Measurements from ENCODE around the gene RPS18.

The RPS18 gene

DNA sequence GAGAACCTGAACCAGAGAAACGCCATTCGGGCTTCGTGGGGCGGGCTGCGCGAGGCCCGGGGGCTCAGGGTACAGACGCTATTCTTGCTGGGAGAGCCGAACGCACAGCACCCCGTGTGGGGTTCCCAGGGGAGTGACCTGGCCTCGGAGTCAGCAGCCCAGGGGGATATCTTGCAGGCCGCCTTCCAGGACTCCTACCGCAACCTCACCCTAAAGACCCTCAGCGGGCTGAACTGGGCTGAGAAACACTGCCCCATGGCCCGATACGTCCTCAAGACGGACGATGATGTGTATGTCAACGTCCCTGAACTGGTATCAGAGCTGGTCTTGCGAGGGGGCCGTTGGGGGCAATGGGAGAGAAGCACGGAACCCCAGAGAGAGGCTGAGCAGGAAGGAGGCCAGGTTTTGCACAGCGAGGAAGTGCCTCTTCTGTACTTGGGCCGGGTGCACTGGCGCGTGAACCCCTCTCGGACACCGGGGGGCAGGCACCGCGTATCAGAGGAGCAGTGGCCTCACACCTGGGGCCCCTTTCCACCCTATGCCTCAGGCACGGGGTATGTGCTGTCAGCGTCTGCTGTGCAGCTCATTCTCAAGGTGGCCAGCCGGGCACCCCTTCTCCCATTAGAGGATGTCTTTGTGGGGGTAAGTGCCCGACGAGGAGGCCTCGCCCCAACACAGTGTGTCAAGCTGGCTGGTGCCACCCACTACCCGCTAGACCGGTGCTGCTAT is 6.0 kb downstream of the RPS18 start:
- TF ChIP-seq, protein P1, sequence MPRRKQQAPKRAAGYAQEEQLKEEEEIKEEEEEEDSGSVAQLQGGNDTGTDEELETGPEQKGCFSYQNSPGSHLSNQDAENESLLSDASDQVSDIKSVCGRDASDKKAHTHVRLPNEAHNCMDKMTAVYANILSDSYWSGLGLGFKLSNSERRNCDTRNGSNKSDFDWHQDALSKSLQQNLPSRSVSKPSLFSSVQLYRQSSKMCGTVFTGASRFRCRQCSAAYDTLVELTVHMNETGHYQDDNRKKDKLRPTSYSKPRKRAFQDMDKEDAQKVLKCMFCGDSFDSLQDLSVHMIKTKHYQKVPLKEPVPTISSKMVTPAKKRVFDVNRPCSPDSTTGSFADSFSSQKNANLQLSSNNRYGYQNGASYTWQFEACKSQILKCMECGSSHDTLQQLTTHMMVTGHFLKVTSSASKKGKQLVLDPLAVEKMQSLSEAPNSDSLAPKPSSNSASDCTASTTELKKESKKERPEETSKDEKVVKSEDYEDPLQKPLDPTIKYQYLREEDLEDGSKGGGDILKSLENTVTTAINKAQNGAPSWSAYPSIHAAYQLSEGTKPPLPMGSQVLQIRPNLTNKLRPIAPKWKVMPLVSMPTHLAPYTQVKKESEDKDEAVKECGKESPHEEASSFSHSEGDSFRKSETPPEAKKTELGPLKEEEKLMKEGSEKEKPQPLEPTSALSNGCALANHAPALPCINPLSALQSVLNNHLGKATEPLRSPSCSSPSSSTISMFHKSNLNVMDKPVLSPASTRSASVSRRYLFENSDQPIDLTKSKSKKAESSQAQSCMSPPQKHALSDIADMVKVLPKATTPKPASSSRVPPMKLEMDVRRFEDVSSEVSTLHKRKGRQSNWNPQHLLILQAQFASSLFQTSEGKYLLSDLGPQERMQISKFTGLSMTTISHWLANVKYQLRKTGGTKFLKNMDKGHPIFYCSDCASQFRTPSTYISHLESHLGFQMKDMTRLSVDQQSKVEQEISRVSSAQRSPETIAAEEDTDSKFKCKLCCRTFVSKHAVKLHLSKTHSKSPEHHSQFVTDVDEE (CRISPR knock-in tag; IDR thresholded peaks at IDR 0.05): no peak
- TF ChIP-seq, protein P2, sequence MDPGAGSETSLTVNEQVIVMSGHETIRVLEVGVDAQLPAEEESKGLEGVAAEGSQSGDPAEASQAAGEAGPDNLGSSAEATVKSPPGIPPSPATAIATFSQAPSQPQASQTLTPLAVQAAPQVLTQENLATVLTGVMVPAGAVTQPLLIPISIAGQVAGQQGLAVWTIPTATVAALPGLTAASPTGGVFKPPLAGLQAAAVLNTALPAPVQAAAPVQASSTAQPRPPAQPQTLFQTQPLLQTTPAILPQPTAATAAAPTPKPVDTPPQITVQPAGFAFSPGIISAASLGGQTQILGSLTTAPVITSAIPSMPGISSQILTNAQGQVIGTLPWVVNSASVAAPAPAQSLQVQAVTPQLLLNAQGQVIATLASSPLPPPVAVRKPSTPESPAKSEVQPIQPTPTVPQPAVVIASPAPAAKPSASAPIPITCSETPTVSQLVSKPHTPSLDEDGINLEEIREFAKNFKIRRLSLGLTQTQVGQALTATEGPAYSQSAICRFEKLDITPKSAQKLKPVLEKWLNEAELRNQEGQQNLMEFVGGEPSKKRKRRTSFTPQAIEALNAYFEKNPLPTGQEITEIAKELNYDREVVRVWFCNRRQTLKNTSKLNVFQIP (CRISPR knock-in tag; IDR thresholded peaks at IDR 0.05; ENCODE audit: borderline replicate concordance, low read depth): no peak
- TF ChIP-seq ZFP30 (CRISPR knock-in tag; IDR thresholded peaks at IDR 0.05) (no peak), TOX (CRISPR knock-in tag; IDR thresholded peaks at IDR 0.05; ENCODE audit: borderline replicate concordance) (no peak), SNAI2 (CRISPR knock-in tag; IDR thresholded peaks at IDR 0.05) (no peak), ESRRG (CRISPR knock-in tag; IDR thresholded peaks at IDR 0.05) (no peak), ZFP3 (CRISPR knock-in tag; IDR thresholded peaks at IDR 0.05) (no peak)
- peak; percentile 15 for ATAC-seq

DNA sequence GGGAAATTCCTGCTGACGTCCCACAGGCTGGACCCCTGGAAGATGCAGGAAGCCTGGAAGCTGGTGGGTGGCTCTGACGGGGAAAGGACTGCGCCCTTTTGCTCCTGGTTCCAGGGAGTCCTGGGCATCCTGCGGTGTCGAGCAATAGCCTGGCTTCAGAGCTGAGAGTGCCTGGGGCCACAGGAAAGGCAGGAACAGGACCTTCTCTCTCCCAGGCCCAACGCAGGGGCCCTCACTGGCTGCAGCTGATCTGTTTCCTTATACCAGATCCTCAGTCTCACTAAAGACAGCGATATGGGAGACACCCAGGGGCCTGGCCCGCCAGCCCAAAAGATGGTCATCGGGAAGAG is 6.5 kb downstream of the RPS18 start:
- TF ChIP-seq ISL1 (CRISPR knock-in tag; IDR thresholded peaks at IDR 0.05) (no peak), ZFP30 (CRISPR knock-in tag; IDR thresholded peaks at IDR 0.05) (no peak), RARB (CRISPR knock-in tag; IDR thresholded peaks at IDR 0.05) (no peak), TCF4 (CRISPR knock-in tag; IDR thresholded peaks at IDR 0.05; ENCODE audit: borderline replicate concordance) (no peak), ARNTL (CRISPR knock-in tag; IDR thresholded peaks at IDR 0.05; ENCODE audit: borderline replicate concordance, low read depth) (no peak), TOX (CRISPR knock-in tag; IDR thresholded peaks at IDR 0.05; ENCODE audit: borderline replicate concordance) (no peak)
- TF ChIP-seq, protein P3, sequence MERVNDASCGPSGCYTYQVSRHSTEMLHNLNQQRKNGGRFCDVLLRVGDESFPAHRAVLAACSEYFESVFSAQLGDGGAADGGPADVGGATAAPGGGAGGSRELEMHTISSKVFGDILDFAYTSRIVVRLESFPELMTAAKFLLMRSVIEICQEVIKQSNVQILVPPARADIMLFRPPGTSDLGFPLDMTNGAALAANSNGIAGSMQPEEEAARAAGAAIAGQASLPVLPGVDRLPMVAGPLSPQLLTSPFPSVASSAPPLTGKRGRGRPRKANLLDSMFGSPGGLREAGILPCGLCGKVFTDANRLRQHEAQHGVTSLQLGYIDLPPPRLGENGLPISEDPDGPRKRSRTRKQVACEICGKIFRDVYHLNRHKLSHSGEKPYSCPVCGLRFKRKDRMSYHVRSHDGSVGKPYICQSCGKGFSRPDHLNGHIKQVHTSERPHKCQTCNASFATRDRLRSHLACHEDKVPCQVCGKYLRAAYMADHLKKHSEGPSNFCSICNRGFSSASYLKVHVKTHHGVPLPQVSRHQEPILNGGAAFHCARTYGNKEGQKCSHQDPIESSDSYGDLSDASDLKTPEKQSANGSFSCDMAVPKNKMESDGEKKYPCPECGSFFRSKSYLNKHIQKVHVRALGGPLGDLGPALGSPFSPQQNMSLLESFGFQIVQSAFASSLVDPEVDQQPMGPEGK (CRISPR knock-in tag; IDR thresholded peaks at IDR 0.05; ENCODE audit: borderline replicate concordance): no peak
- TF ChIP-seq, protein P4, sequence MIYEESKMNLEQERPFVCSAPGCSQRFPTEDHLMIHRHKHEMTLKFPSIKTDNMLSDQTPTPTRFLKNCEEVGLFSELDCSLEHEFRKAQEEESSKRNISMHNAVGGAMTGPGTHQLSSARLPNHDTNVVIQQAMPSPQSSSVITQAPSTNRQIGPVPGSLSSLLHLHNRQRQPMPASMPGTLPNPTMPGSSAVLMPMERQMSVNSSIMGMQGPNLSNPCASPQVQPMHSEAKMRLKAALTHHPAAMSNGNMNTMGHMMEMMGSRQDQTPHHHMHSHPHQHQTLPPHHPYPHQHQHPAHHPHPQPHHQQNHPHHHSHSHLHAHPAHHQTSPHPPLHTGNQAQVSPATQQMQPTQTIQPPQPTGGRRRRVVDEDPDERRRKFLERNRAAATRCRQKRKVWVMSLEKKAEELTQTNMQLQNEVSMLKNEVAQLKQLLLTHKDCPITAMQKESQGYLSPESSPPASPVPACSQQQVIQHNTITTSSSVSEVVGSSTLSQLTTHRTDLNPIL (CRISPR knock-in tag; IDR thresholded peaks at IDR 0.05; ENCODE audit: low read depth): no peak
- no peak; the same call in none of the 3 replicates for ATAC-seq

DNA sequence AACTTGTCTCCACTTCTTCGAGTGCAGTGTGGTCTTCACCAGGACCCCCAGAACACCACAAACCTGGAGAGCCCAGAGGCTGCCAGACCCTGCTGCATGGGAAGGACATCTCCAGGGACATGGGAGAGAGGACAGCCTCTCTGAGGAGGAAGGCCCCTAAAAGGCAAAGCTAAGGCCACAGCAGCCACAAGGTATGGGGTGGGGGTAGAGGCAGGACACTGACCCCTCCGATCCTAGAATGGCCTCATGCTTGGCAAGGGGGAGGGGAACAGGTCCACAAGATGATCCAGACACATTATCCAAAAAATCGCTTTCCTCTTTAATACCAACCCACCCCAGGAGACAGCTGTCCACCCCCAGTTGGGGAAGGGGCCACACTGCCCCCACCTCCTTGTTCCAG is 6.9 kb downstream of the RPS18 start:
- ATAC-seq: no peak

More for the DNA sequence above, 6.9 kb downstream of the RPS18 start:
- TF ChIP-seq, protein P3 (CRISPR knock-in tag; IDR thresholded peaks at IDR 0.05; ENCODE audit: borderline replicate concordance): no peak
- TF ChIP-seq, protein P4 (CRISPR knock-in tag; IDR thresholded peaks at IDR 0.05; ENCODE audit: low read depth): no peak
- TF ChIP-seq SNAI2 (CRISPR knock-in tag; IDR thresholded peaks at IDR 0.05): no peak
- TF ChIP-seq ZFP3 (CRISPR knock-in tag; IDR thresholded peaks at IDR 0.05): no peak
- no peak for TF ChIP-seq OSR1 (CRISPR knock-in tag; IDR thresholded peaks at IDR 0.05)
- no peak for TF ChIP-seq ISL1 (CRISPR knock-in tag; IDR thresholded peaks at IDR 0.05)
- TF ChIP-seq, protein P5, sequence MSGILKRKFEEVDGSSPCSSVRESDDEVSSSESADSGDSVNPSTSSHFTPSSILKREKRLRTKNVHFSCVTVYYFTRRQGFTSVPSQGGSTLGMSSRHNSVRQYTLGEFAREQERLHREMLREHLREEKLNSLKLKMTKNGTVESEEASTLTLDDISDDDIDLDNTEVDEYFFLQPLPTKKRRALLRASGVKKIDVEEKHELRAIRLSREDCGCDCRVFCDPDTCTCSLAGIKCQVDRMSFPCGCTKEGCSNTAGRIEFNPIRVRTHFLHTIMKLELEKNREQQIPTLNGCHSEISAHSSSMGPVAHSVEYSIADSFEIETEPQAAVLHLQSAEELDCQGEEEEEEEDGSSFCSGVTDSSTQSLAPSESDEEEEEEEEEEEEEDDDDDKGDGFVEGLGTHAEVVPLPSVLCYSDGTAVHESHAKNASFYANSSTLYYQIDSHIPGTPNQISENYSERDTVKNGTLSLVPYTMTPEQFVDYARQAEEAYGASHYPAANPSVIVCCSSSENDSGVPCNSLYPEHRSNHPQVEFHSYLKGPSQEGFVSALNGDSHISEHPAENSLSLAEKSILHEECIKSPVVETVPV (CRISPR knock-in tag; IDR thresholded peaks at IDR 0.05): no peak
- TF ChIP-seq, protein P1 (CRISPR knock-in tag; IDR thresholded peaks at IDR 0.05): no peak
- no peak for TF ChIP-seq RARB (CRISPR knock-in tag; IDR thresholded peaks at IDR 0.05)
- no peak for TF ChIP-seq ZNF565 (CRISPR knock-in tag; conservative IDR thresholded peaks at IDR 0.05; ENCODE audit: low read depth)
- no peak for TF ChIP-seq TCF4 (CRISPR knock-in tag; IDR thresholded peaks at IDR 0.05; ENCODE audit: borderline replicate concordance)
- no peak for TF ChIP-seq ARNTL (CRISPR knock-in tag; IDR thresholded peaks at IDR 0.05; ENCODE audit: borderline replicate concordance, low read depth)
- no peak for TF ChIP-seq ZNF70 (CRISPR knock-in tag; IDR thresholded peaks at IDR 0.05)
- no peak for TF ChIP-seq PPARA (CRISPR knock-in tag; IDR thresholded peaks at IDR 0.05; ENCODE audit: borderline replicate concordance)
